Activated CD4-positive, alpha-beta memory T cell treated with anti-CD3 and anti-CD28 coated beads, Interleukin-2, amount 10 ng/mL, durations not matched to agents 7 days and 5 days (primary cell): ENCODE results near the gene GLIS1. TPM values are rescaled to one million over a fixed set of nuclear protein-coding genes. Genes with fewer than 3 reads are reported as not detected.

Experiments
- CTCF ChIA-PET: fragments of 350-600 bp; sonication (Branson Sonifier 250); formaldehyde crosslinking; loops from one replicate; lab custom pipeline; 2021; ENCODE audit warnings: antibody characterized with exemption, inconsistent platforms; lab: Charles Lee
- POLR2A ChIA-PET: fragments of 350-600 bp; sonication (Branson Sonifier 250); formaldehyde crosslinking; loops from one replicate; lab custom pipeline; 2021; ENCODE audit warnings: antibody characterized with exemption; lab: Charles Lee
- DNase-seq: peaks from one replicate; pipeline ENCODE4 v3.0.0-alpha.2; 2020
- H3K27ac Mint-ChIP-seq: one replicate; pipeline ENCODE4 v1.8.0; 2021; ENCODE audit warnings: mild to moderate bottlenecking, mixed read lengths
- H3K27me3 Mint-ChIP-seq: one replicate; pipeline ENCODE4 v1.8.0; 2021; ENCODE audit warnings: mixed read lengths
- H3K36me3 Mint-ChIP-seq: one replicate; pipeline ENCODE4 v1.8.0; 2021; ENCODE audit warnings: low read depth, mixed read lengths
- H3K4me1 Mint-ChIP-seq: one replicate; pipeline ENCODE4 v1.8.0; 2021; ENCODE audit warnings: mixed read lengths
- H3K4me3 Mint-ChIP-seq: one replicate; pipeline ENCODE4 v1.8.0; 2021; ENCODE audit warnings: mild to moderate bottlenecking, mixed read lengths
- H3K9me3 Mint-ChIP-seq: one replicate; pipeline ENCODE4 v1.8.0; 2021; ENCODE audit warnings: mixed read lengths
- total RNA-seq, 2 experiments: library from RNA; stranded (reverse); gene quantifications; one replicate each; pipeline ENCODE4 v1.2.3, GENCODE V29; 2021

Gene GLIS1
- total RNA-seq, 2 experiments from 2014 or later: not detected

- H3K4me3 Mint-ChIP-seq: no peak overlapping the region
- no peaks in the 10 kb centered on the region for H3K9me3 Mint-ChIP-seq
- H3K27me3 Mint-ChIP-seq: peaks cover 8% of the 10 kb centered on the region
- ChIA-PET CTCF (interaction anchor here (0.6 kb wide), 1 partner anchor 9 kb away, joined by 3 read pairs; no protein-coding TSS in a partner anchor), POLR2A (no interaction called here)
- H3K4me1 Mint-ChIP-seq: no peaks in the 10 kb centered on the region
- H3K27ac Mint-ChIP-seq: no peak overlapping the region
- DNase-seq: no peak
- H3K36me3 Mint-ChIP-seq: no peaks in the 10 kb centered on the region
These were observed 13.7 kb downstream of the GLIS1 start for GRCh38 chr1:53725238-53725689.

GRCh38 chr1:53722025-53722424, 16.9 kb downstream of the GLIS1 start:
- Mint-ChIP-seq H3K27ac (no peak overlapping the region), H3K36me3 (no peaks in the 10 kb centered on the region), H3K4me1 (no peaks in the 10 kb centered on the region), H3K4me3 (no peak overlapping the region), H3K9me3 (no peaks in the 10 kb centered on the region), H3K27me3 (peaks cover 13% of the 10 kb centered on the region)
- DNase-seq: no peak
- CTCF ChIA-PET: no interaction called here
- POLR2A ChIA-PET: no interaction called here

GRCh38 chr1:53721088-53721487, 17.9 kb downstream of the GLIS1 start:
- H3K4me3 Mint-ChIP-seq: no peak overlapping the region
- DNase-seq: no peak
- CTCF ChIA-PET: no interaction called here
- no peaks in the 10 kb centered on the region for H3K4me1 Mint-ChIP-seq
- H3K27me3 Mint-ChIP-seq: peaks cover 13% of the 10 kb centered on the region
- H3K36me3 Mint-ChIP-seq: no peaks in the 10 kb centered on the region
- POLR2A ChIA-PET: no interaction called here
- H3K27ac Mint-ChIP-seq: no peak overlapping the region
- no peaks in the 10 kb centered on the region for H3K9me3 Mint-ChIP-seq

GRCh38 chr1:53719469-53719868, 19.5 kb downstream of the GLIS1 start:
- ChIA-PET POLR2A (no interaction called here), CTCF (no interaction called here)
- Mint-ChIP-seq H3K36me3 (no peaks in the 10 kb centered on the region), H3K27me3 (peaks cover 13% of the 10 kb centered on the region), H3K4me3 (no peak overlapping the region), H3K4me1 (no peaks in the 10 kb centered on the region), H3K27ac (no peak overlapping the region), H3K9me3 (no peaks in the 10 kb centered on the region)
- no peak for DNase-seq

- CTCF ChIA-PET: no interaction called here
- DNase-seq: no peak
- Mint-ChIP-seq H3K27me3 (peaks cover 11% of the 10 kb centered on the region), H3K4me3 (no peak overlapping the region), H3K9me3 (no peaks in the 10 kb centered on the region), H3K36me3 (no peaks in the 10 kb centered on the region), H3K27ac (no peak overlapping the region), H3K4me1 (no peaks in the 10 kb centered on the region)
- POLR2A ChIA-PET: no interaction called here
These were observed 20.5 kb downstream of the GLIS1 start for GRCh38 chr1:53718443-53718842.

GRCh38 chr1:53717025-53717804, 21.7 kb downstream of the GLIS1 start:
- no peaks in the 10 kb centered on the region for H3K4me1 Mint-ChIP-seq
- no peak overlapping the region for H3K27ac Mint-ChIP-seq
- no peak overlapping the region for H3K4me3 Mint-ChIP-seq
- H3K9me3 Mint-ChIP-seq: no peaks in the 10 kb centered on the region
- CTCF ChIA-PET: no interaction called here
- DNase-seq: no peak
- peaks cover 14% of the 10 kb centered on the region for H3K27me3 Mint-ChIP-seq
- POLR2A ChIA-PET: no interaction called here
- no peaks in the 10 kb centered on the region for H3K36me3 Mint-ChIP-seq

GRCh38 chr1:53716150-53716549, 22.8 kb downstream of the GLIS1 start:
- Mint-ChIP-seq H3K9me3 (no peaks in the 10 kb centered on the region), H3K36me3 (no peaks in the 10 kb centered on the region), H3K4me1 (no peaks in the 10 kb centered on the region), H3K27me3 (peaks cover 14% of the 10 kb centered on the region), H3K27ac (no peak overlapping the region), H3K4me3 (no peak overlapping the region)
- ChIA-PET CTCF (interaction anchor here (1.0 to 1.1 kb wide), 3 partner anchors 9 to 242 kb away, joined by 3 read pairs; no protein-coding TSS in a partner anchor), POLR2A (no interaction called here)
- no peak for DNase-seq

- ChIA-PET CTCF (interaction anchor here (1.0 to 1.1 kb wide), 3 partner anchors 10 to 243 kb away, joined by 3 read pairs; no protein-coding TSS in a partner anchor), POLR2A (no interaction called here)
- Mint-ChIP-seq H3K36me3 (no peaks in the 10 kb centered on the region), H3K27me3 (peaks cover 14% of the 10 kb centered on the region), H3K9me3 (no peaks in the 10 kb centered on the region), H3K4me3 (no peak overlapping the region), H3K27ac (no peak overlapping the region), H3K4me1 (no peaks in the 10 kb centered on the region)
- no peak for DNase-seq
These were observed 23.5 kb downstream of the GLIS1 start for GRCh38 chr1:53715478-53715877.

GRCh38 chr1:53712276-53712675, 26.7 kb downstream of the GLIS1 start:
- no peaks in the 10 kb centered on the region for H3K9me3 Mint-ChIP-seq
- H3K27ac Mint-ChIP-seq: no peak overlapping the region
- no peaks in the 10 kb centered on the region for H3K36me3 Mint-ChIP-seq
- H3K4me1 Mint-ChIP-seq: no peaks in the 10 kb centered on the region
- POLR2A ChIA-PET: no interaction called here
- peaks cover 3% of the 10 kb centered on the region for H3K27me3 Mint-ChIP-seq
- DNase-seq: no peak
- CTCF ChIA-PET: no interaction called here
- H3K4me3 Mint-ChIP-seq: no peak overlapping the region

GRCh38 chr1:53710584-53710983, 28.4 kb downstream of the GLIS1 start:
- POLR2A ChIA-PET: no interaction called here
- Mint-ChIP-seq H3K36me3 (no peaks in the 10 kb centered on the region), H3K4me1 (no peaks in the 10 kb centered on the region), H3K27me3 (peaks cover 3% of the 10 kb centered on the region), H3K9me3 (no peaks in the 10 kb centered on the region), H3K27ac (no peak overlapping the region), H3K4me3 (no peak overlapping the region)
- CTCF ChIA-PET: no interaction called here
- DNase-seq: no peak

GRCh38 chr1:53708687-53709086, 30.3 kb downstream of the GLIS1 start:
- no peak for DNase-seq
- POLR2A ChIA-PET: no interaction called here
- H3K27me3 Mint-ChIP-seq: peaks cover 15% of the 10 kb centered on the region

GRCh38 chr1:53706356-53706755, 32.6 kb downstream of the GLIS1 start:
- no peak for DNase-seq
- Mint-ChIP-seq H3K27ac (no peak overlapping the region), H3K36me3 (no peaks in the 10 kb centered on the region), H3K9me3 (no peaks in the 10 kb centered on the region), H3K27me3 (peaks cover 14% of the 10 kb centered on the region), H3K4me1 (no peaks in the 10 kb centered on the region), H3K4me3 (no peak overlapping the region)
- POLR2A ChIA-PET: no interaction called here
- CTCF ChIA-PET: no interaction called here

More at GRCh38 chr1:53708687-53709086, 30.3 kb downstream of the GLIS1 start:
- no peaks in the 10 kb centered on the region for H3K9me3 Mint-ChIP-seq
- H3K27ac Mint-ChIP-seq: no peak overlapping the region
- H3K4me3 Mint-ChIP-seq: no peak overlapping the region
- CTCF ChIA-PET: no interaction called here
- no peaks in the 10 kb centered on the region for H3K4me1 Mint-ChIP-seq
- H3K36me3 Mint-ChIP-seq: no peaks in the 10 kb centered on the region

- no peaks in the 10 kb centered on the region for H3K4me1 Mint-ChIP-seq
- POLR2A ChIA-PET: no interaction called here
- H3K27me3 Mint-ChIP-seq: peaks cover 16% of the 10 kb centered on the region
- CTCF ChIA-PET: no interaction called here
- H3K4me3 Mint-ChIP-seq: no peak overlapping the region
- DNase-seq: no peak
- H3K27ac Mint-ChIP-seq: no peak overlapping the region
- H3K9me3 Mint-ChIP-seq: no peaks in the 10 kb centered on the region
- no peaks in the 10 kb centered on the region for H3K36me3 Mint-ChIP-seq
These were observed 33.4 kb downstream of the GLIS1 start for GRCh38 chr1:53705446-53706096.
